HG02798 (cell line): ENCODE results near the gene OR6S1.
A peak's percentile ranks its signal among the peaks of the same experiment; 100 is the strongest.
"Not testable (repeated sequence)": the region's sequence is repeated elsewhere in the genome, so short reads cannot be mapped to it uniquely, and the experiment has no call there.

Experiments
- ATAC-seq: cut with Tn5 transposase; IDR thresholded peaks from one replicate; pipeline ENCODE4 v1.9.1; 2021; ENCODE audit warnings: mild to moderate bottlenecking; ENCODE audit not compliant: unreplicated experiment, poor library complexity

Gene OR6S1

GRCh38 chr14:20613094-20614037, 28.1 kb downstream of the OR6S1 start:
- peak; percentile 79 for ATAC-seq

- no peak for ATAC-seq
Observed at GRCh38 chr14:20612403-20612802, 29.1 kb downstream of the OR6S1 start.

GRCh38 chr14:20611277-20611676, 30.2 kb downstream of the OR6S1 start:
- no peak for ATAC-seq

- ATAC-seq: no peak
Observed at GRCh38 chr14:20610002-20610765, 31.3 kb downstream of the OR6S1 start.

GRCh38 chr14:20609215-20610001, 32.1 kb downstream of the OR6S1 start:
- peak; percentile 19 for ATAC-seq

- no peak for ATAC-seq
Observed at GRCh38 chr14:20608383-20609110, 32.9 kb downstream of the OR6S1 start.

GRCh38 chr14:20607617-20608016, 33.9 kb downstream of the OR6S1 start:
- ATAC-seq: no peak

GRCh38 chr14:20606902-20607242, 34.6 kb downstream of the OR6S1 start:
- no peak for ATAC-seq

- no peak for ATAC-seq
Observed at GRCh38 chr14:20606190-20606901, 35.1 kb downstream of the OR6S1 start.

GRCh38 chr14:20603813-20604690, 37.4 kb downstream of the OR6S1 start:
- no peak for ATAC-seq

GRCh38 chr14:20602583-20602982, 38.9 kb downstream of the OR6S1 start:
- no peak for ATAC-seq

GRCh38 chr14:20601522-20601921, 40.0 kb downstream of the OR6S1 start:
- ATAC-seq: no peak

GRCh38 chr14:20597108-20597507, 44.4 kb downstream of the OR6S1 start:
- ATAC-seq: no peak

GRCh38 chr14:20595726-20596125, 45.8 kb downstream of the OR6S1 start:
- ATAC-seq: not testable (repeated sequence)

- no peak for ATAC-seq
Observed at GRCh38 chr14:20592574-20592973, 48.9 kb downstream of the OR6S1 start.

- ATAC-seq: no peak
Observed at GRCh38 chr14:20591235-20591634, 50.3 kb downstream of the OR6S1 start, which contains the start of gene RNASE12. Gene RNASE12 (minus strand): TSS chr14:20591376. CDS start chr14:20590723, 653 bp downstream.
